Measurements from ENCODE around the gene PSMG4.
"Not testable (repeated sequence)": the region's sequence is repeated elsewhere in the genome, so short reads cannot be mapped to it uniquely, and the experiment has no call there.

PSMG4 gene

GRCh38 chr6:3229566-3230178, 29.1 kb upstream of the PSMG4 start:
- Histone ChIP-seq H3K4me3 (peak overlapping the region in 1 of 7 experiments; percentile 32), H3K27ac (no peak overlapping the region)

- Histone ChIP-seq H3K27ac (no peak overlapping the region), H3K4me3 (no peak overlapping the region)
Observed at GRCh38 chr6:3230256-3230882, 28.4 kb upstream of the PSMG4 start.

GRCh38 chr6:3230900-3231246, 27.9 kb upstream of the PSMG4 start:
- H3K27ac ChIP-seq: peak overlapping the region in 8 of 21 experiments; percentile 12 to 74 (median 70)
- peak overlapping the region; percentile 27 to 43 (median 31) for H3K4me3 ChIP-seq

- Histone ChIP-seq H3K4me3 (peak overlapping the region; percentile 27 to 43 (median 31)), H3K27ac (peak overlapping the region in 13 of 21 experiments; percentile 11 to 79 (median 67))
Observed at GRCh38 chr6:3231247-3232016, 27.3 kb upstream of the PSMG4 start.

- Histone ChIP-seq H3K4me3 (peak overlapping the region; percentile 27 to 43 (median 31)), H3K27ac (peak overlapping the region in 4 of 21 experiments; percentile 52 to 71 (median 70))
Observed at GRCh38 chr6:3232017-3232945, 26.5 kb upstream of the PSMG4 start.

GRCh38 chr6:3233321-3233720, 25.4 kb upstream of the PSMG4 start:
- Histone ChIP-seq H3K4me3 (no peak overlapping the region), H3K27ac (no peak overlapping the region)

GRCh38 chr6:3233904-3234303, 24.8 kb upstream of the PSMG4 start:
- Histone ChIP-seq H3K4me3 (no peak overlapping the region), H3K27ac (no peak overlapping the region)

GRCh38 chr6:3235486-3235885, 23.3 kb upstream of the PSMG4 start:
- H3K4me3 ChIP-seq: no peak overlapping the region
- H3K27ac ChIP-seq: no peak overlapping the region

GRCh38 chr6:3236005-3236404, 22.7 kb upstream of the PSMG4 start:
- H3K4me3 ChIP-seq: no peak overlapping the region

GRCh38 chr6:3237761-3238662, 20.7 kb upstream of the PSMG4 start:
- Histone ChIP-seq H3K4me3 (no peak overlapping the region), H3K27ac (no peak overlapping the region)

More at GRCh38 chr6:3236005-3236404, 22.7 kb upstream of the PSMG4 start:
- no peak overlapping the region for H3K27ac ChIP-seq

- H3K4me3 ChIP-seq: no peak overlapping the region
- H3K27ac ChIP-seq: no peak overlapping the region
Observed at GRCh38 chr6:3239110-3239830, 19.5 kb upstream of the PSMG4 start.

- Histone ChIP-seq H3K4me3 (no peak overlapping the region), H3K27ac (no peak overlapping the region)
Observed at GRCh38 chr6:3240595-3240994, 18.2 kb upstream of the PSMG4 start.

- not testable (repeated sequence) for H3K4me3 ChIP-seq
Observed at GRCh38 chr6:3241745-3242144, 17.0 kb upstream of the PSMG4 start.

GRCh38 chr6:3242768-3243167, 16.0 kb upstream of the PSMG4 start:
- no peak overlapping the region for H3K27ac ChIP-seq
- no peak overlapping the region for H3K4me3 ChIP-seq

More at GRCh38 chr6:3241745-3242144, 17.0 kb upstream of the PSMG4 start:
- H3K27ac ChIP-seq: not testable (repeated sequence)

- no peak overlapping the region for H3K27ac ChIP-seq
- H3K4me3 ChIP-seq: no peak overlapping the region
Observed at GRCh38 chr6:3244003-3244831, 14.5 kb upstream of the PSMG4 start.

GRCh38 chr6:3244832-3245161, 13.9 kb upstream of the PSMG4 start:
- not testable (repeated sequence) for H3K4me3 ChIP-seq

GRCh38 chr6:3245216-3245615, 13.5 kb upstream of the PSMG4 start:
- H3K27ac ChIP-seq: no peak overlapping the region
- H3K4me3 ChIP-seq: no peak overlapping the region

More at GRCh38 chr6:3244832-3245161, 13.9 kb upstream of the PSMG4 start:
- H3K27ac ChIP-seq: not testable (repeated sequence)

Measured in skin epidermis (tissue), 12 donors.